Left lung (tissue), 10 donors: ENCODE data around the gene SDR42E1. TPM values are rescaled to one million over a fixed set of nuclear protein-coding genes. Genes with fewer than 3 reads are reported as not detected.

Source experiments
- ATAC-seq: fragments of 200-7000 bp; cut with Tn5 transposase; one replicate; pipeline ENCODE4 v1.9.1; 2020; ENCODE audit warnings: moderate library complexity
- DNase-seq, 4 donors: peaks; one replicate each; pipeline ENCODE4 v3.0.0-alpha.2; 2013 to 2020
- H3K27ac ChIP-seq, 2 donors: fragments of 200-600 bp; sonication (generic) in 1 of 2; one replicate each; pipeline versions ENCODE4 v1.5.0 to v1.8.0; 2020 to 2021
- H3K27me3 ChIP-seq, 2 donors: fragments of 200-600 bp; sonication (generic) in 1 of 2; one replicate each; pipeline versions ENCODE4 v1.5.0 to v1.8.0; 2020 to 2021
- H3K36me3 ChIP-seq, 2 donors: fragments of 200-600 bp; sonication (generic) in 1 of 2; one replicate each; pipeline versions ENCODE4 v1.5.0 to v1.8.0; 2020 to 2021
- H3K4me1 ChIP-seq, 2 donors: fragments of 200-600 bp; one replicate each; pipeline ENCODE4 v1.8.0; 2021
- H3K4me3 ChIP-seq, 2 donors: fragments of 200-600 bp; sonication (generic) in 1 of 2; one replicate each; pipeline versions ENCODE4 v1.5.0 to v1.8.0; 2020 to 2021; ENCODE audit warnings: mild to moderate bottlenecking in 1 of 2
- H3K9me3 ChIP-seq, 2 donors: fragments of 200-600 bp; sonication (generic) in 1 of 2; one replicate each; pipeline versions ENCODE4 v1.5.0 to v1.8.0; 2020 to 2021
- intact Hi-C, 2 donors: fragments of 100-400 bp; cut with DNase I; formaldehyde crosslinking; loops; one replicate each; pipeline versions ENCODE4 v1.11.2 to v1.14.2; 2022
- polyA plus RNA-seq, 6 donors: library from polyadenylated mRNA; unstranded; fragments of 120-200 nt; gene quantifications; one replicate each; pipeline ENCODE4 v1.2.1, GENCODE V29; 2013; ENCODE audit not compliant: insufficient read length in 6 of 6
- total RNA-seq, 2 donors: library from RNA; stranded (reverse); fragmentation: NEBNext Ultra II Directional; extraction: Animal tissue kit (Norgen Biotek cat#: 25700); gene quantifications; one replicate each; pipeline ENCODE4 v1.2.1, GENCODE V29; 2021
- TF ChIP-seq, protein P1 (sequence below), 2 donors: fragments of 200-600 bp; sonication (generic) in 1 of 2; IDR thresholded peaks; one replicate each; pipeline versions ENCODE4 v1.5.0 to v1.8.0; 2021; ENCODE audit warnings: antibody characterized with exemption in 2 of 2
- donor health status: DM: no; HTN: yes; CAD: no.
- donor health status: DM: no; HTN: no; CAD: no.

The SDR42E1 gene
- total and polyA plus RNA-seq, 8 donors = 7.0 to 9.3 (median 8.7) TPM

DNA sequence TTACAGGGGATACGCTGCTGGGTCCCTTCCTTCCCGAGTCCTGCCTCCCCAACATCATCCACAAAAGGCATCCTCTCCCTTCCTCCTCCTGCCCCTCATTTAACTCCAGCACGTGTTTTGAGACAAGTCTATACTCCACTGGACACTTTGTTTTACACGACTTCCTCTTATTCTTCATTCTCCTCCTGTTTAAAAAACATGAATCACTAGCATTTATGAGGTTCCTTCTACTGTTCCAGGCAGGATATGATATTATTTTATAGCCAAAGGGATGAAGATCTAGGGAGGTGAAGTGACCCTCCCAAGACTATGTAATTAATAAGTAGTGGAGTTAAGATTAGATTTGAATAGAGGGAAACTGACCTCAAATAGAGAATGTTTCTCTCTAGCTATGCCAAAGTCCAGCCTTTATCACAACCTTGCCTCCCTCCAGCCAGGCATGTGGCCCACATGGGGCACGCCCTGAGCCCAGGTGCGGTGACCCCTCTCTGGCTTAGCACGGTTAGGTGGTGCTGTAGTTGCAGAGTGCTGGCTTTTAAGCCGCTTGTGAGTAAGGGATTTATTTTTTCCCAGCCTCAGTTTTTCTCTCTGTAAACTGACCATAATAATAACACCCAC is 22.5 kb upstream of the SDR42E1 start:
- H3K27ac ChIP-seq = no peak overlapping the region
- intact Hi-C loops = loop anchor here in 1 of 2 donors (5.0 kb wide), 1 partner anchor 199 kb away; no protein-coding TSS in a partner anchor
- no peaks in the 10 kb centered on the region for H3K9me3 ChIP-seq
- TF ChIP-seq, protein P1, sequence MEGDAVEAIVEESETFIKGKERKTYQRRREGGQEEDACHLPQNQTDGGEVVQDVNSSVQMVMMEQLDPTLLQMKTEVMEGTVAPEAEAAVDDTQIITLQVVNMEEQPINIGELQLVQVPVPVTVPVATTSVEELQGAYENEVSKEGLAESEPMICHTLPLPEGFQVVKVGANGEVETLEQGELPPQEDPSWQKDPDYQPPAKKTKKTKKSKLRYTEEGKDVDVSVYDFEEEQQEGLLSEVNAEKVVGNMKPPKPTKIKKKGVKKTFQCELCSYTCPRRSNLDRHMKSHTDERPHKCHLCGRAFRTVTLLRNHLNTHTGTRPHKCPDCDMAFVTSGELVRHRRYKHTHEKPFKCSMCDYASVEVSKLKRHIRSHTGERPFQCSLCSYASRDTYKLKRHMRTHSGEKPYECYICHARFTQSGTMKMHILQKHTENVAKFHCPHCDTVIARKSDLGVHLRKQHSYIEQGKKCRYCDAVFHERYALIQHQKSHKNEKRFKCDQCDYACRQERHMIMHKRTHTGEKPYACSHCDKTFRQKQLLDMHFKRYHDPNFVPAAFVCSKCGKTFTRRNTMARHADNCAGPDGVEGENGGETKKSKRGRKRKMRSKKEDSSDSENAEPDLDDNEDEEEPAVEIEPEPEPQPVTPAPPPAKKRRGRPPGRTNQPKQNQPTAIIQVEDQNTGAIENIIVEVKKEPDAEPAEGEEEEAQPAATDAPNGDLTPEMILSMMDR (IDR thresholded peaks at IDR 0.05) = no peak
- H3K36me3 ChIP-seq = no peaks in the 10 kb centered on the region
- H3K4me1 ChIP-seq = no peaks in the 10 kb centered on the region
- no peak overlapping the region for H3K4me3 ChIP-seq
- H3K27me3 ChIP-seq = no peaks in the 10 kb centered on the region
- ATAC-seq (no peak), DNase-seq (no peak)

- TF ChIP-seq, protein P1 (IDR thresholded peaks at IDR 0.05) = no peak
- no peak overlapping the region for H3K4me3 ChIP-seq
- H3K4me1 ChIP-seq = no peaks in the 10 kb centered on the region
- intact Hi-C loops = loop anchor here in 1 of 2 donors (5.0 kb wide), 1 partner anchor 199 kb away; no protein-coding TSS in a partner anchor
- H3K27me3 ChIP-seq = no peaks in the 10 kb centered on the region
- no peaks in the 10 kb centered on the region for H3K9me3 ChIP-seq
- H3K36me3 ChIP-seq = no peaks in the 10 kb centered on the region
- no peak overlapping the region for H3K27ac ChIP-seq
- DNase-seq (no peak), ATAC-seq (peak; percentile 29)
Observed at GRCh38 chr16:82033006-82033405, 21.7 kb upstream of the SDR42E1 start.

GRCh38 chr16:82031116-82032084 is 20.1 kb upstream of the SDR42E1 start:
- Histone ChIP-seq H3K27ac (no peak overlapping the region), H3K36me3 (no peaks in the 10 kb centered on the region), H3K4me3 (no peak overlapping the region), H3K4me1 (no peaks in the 10 kb centered on the region), H3K9me3 (no peaks in the 10 kb centered on the region), H3K27me3 (no peaks in the 10 kb centered on the region)
- peak; percentile 70 for ATAC-seq
- TF ChIP-seq, protein P1 (IDR thresholded peaks at IDR 0.05) = peak; percentile 25 to 41
- peak in 1 of 4 donors; percentile 65 for DNase-seq
- intact Hi-C loops = loop anchor here in 1 of 2 donors (5.0 kb wide), 1 partner anchor 201 kb away; no protein-coding TSS in a partner anchor

DNA sequence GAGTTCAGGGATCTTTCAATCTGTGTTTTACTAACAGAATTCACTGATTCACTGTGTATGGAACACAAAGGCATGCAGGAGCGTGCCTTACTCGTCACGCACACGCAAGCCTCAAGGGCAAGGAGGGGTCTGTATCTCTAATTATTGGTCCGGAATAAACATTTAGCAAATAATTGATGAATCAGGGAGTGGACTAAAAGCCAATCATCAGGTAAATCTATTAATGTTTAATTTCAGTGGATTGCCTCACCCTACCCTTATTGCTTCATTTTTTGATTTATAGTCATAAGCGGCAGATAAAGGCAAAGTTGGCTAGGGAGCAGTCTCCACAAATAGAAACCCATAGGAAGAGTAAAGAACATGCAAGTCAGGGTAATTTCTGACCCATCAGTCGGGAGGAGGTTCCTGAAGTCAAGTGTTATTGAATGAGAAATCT is 16.4 kb upstream of the SDR42E1 start:
- ATAC-seq (no peak), DNase-seq (no peak)
- H3K36me3 ChIP-seq = no peaks in the 10 kb centered on the region
- H3K4me3 ChIP-seq = no peak overlapping the region
- intact Hi-C loops = no loop called here
- TF ChIP-seq, protein P1 (IDR thresholded peaks at IDR 0.05) = no peak
- H3K27ac ChIP-seq = no peak overlapping the region
- no peaks in the 10 kb centered on the region for H3K27me3 ChIP-seq
- H3K4me1 ChIP-seq = no peaks in the 10 kb centered on the region
- no peaks in the 10 kb centered on the region for H3K9me3 ChIP-seq

DNA sequence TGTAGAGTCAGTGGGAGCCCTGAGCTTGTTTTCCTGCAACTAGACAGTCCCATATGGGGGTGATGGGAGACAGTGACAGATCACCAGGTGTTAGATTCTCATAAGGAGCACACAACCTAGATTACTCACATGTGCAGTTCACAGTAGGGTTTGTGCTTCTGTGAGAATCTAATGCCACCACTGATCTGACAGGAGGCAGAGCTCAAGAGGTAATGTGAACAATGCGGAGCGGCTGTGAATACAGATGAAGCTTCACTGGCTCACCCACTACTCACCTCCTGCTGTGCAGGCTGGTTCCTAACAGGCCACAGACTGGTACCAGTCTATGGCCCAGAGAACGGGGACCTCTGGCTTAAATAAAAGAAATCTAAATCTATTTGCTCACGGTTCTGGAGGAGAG is 13.6 kb upstream of the SDR42E1 start:
- Histone ChIP-seq H3K27ac (no peak overlapping the region), H3K27me3 (peaks cover 0 to 3% of the 10 kb centered on the region in 2 donors), H3K36me3 (no peaks in the 10 kb centered on the region), H3K4me1 (no peaks in the 10 kb centered on the region), H3K4me3 (no peak overlapping the region), H3K9me3 (no peaks in the 10 kb centered on the region)
- DNase-seq (no peak), ATAC-seq (no peak)
- TF ChIP-seq, protein P1 (IDR thresholded peaks at IDR 0.05) = no peak
- intact Hi-C loops = no loop called here
